Body of pancreas (tissue), 4 donors: Measurements from ENCODE around the gene TPRX1. TPM values are rescaled to one million over a fixed set of nuclear protein-coding genes. Genes with fewer than 3 reads are reported as not detected.
A peak's percentile ranks its signal among the peaks of the same experiment; 100 is the strongest.
"Not testable (repeated sequence)": the region's sequence is repeated elsewhere in the genome, so short reads cannot be mapped to it uniquely, and the experiment has no call there.

Experiments
- ATAC-seq: fragments of 150-250 bp; one replicate; pipeline ENCODE4 v1.9.1; 2016
- DNase-seq, 4 donors: peaks; one replicate each; pipeline ENCODE4 v3.0.0-alpha.2; 2019
- H3K27ac ChIP-seq, 4 donors: fragments of 200-600 bp; sonication (generic); 1 replicate in 3 of 4; 2 replicates in 1 of 4; pipeline versions ENCODE4 v1.5.1 to v1.6.1; 2016 to 2019; ENCODE audit warnings: mild to moderate bottlenecking in 1 of 4, mixed read lengths in 1 of 4, moderate library complexity in 1 of 4
- H3K27me3 ChIP-seq, 2 donors: fragments of 200-600 bp; sonication (generic); one replicate each; pipeline ENCODE4 v1.6.0; 2016; ENCODE audit warnings: mild to moderate bottlenecking in 1 of 2
- H3K36me3 ChIP-seq, 2 donors: fragments of 200-600 bp; sonication (generic); replicated peaks in 1 of 2; 2 replicates each; pipeline ENCODE4 v1.5.1; 2016; ENCODE audit warnings: low read depth in 2 of 2; ENCODE audit not compliant: insufficient read depth in 1 of 2
- H3K4me1 ChIP-seq: fragments of 200-600 bp; sonication (generic); one replicate; pipeline ENCODE4 v1.6.0; 2016
- H3K4me3 ChIP-seq, 2 donors: fragments of 200-600 bp; sonication (generic); 1 replicate in 1 of 2; 2 replicates in 1 of 2; pipeline ENCODE4 v1.5.1; 2016 to 2019
- H3K9me3 ChIP-seq, 3 donors: fragments of 200-600 bp; sonication (generic); 1 replicate in 2 of 3; 2 replicates in 1 of 3; pipeline ENCODE4 v1.5.1; 2016
- POLR2A ChIP-seq, 3 donors: fragments of 450-650 bp; IDR thresholded peaks; one replicate each; pipeline ENCODE4 v1.6.1; 2016; ENCODE audit warnings: antibody characterized with exemption in 3 of 3, mild to moderate bottlenecking in 2 of 3
- WGBS, 2 donors: methylation state at CpG; one replicate each; pipeline ENCODE4 v1.1.5; 2017; 5-methylcytosine and 5-hydroxymethylcytosine counted together
- intact Hi-C: fragments of 100-400 bp; cut with DNase I; formaldehyde crosslinking; loops from one replicate; pipeline ENCODE4 v1.15.1; 2023
- total RNA-seq, 2 donors: library from RNA; depleted of rRNA; stranded (reverse); fragments of >200 nt; gene quantifications; one replicate each; pipeline ENCODE4 v1.1.0, GENCODE V29; 2016
- TF ChIP-seq, protein P1 (sequence below), 7 experiments: fragments of 450-650 bp in 4 of 7; fragments of 200-600 bp in 3 of 7; sonication (generic) in 3 of 7; IDR thresholded peaks; one replicate each; pipeline ENCODE4 v1.5.1; 2016 to 2019; ENCODE audit warnings: antibody characterized with exemption in 7 of 7

Gene TPRX1
- total RNA-seq, 2 donors from 2014 or later, result not detected

DNA sequence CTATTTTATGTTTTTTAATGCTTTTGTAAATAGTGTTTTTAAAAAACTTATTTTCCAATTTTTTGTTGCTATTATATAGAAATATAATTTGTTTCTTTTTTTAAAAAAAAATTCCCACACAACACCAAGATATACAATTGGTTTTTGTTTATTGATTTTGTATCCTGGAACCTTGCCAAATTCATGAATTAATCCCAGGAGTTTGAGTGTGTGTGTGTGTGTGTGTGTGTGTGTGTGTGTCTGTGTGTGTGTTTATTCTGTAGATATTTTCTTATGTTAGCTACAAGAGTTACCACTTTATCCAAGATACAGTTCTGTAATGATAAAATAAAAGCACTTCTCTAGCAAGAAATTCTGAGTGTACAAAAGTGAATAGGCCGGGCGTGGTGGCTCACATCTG is 7.6 kb downstream of the TPRX1 start:
- DNase-seq (no peak), ATAC-seq (no peak)
- Histone ChIP-seq H3K4me1 (no peaks in the 10 kb centered on the region), H3K36me3 (no peaks in the 10 kb centered on the region), H3K27ac (no peak overlapping the region), H3K27me3 (no peaks in the 10 kb centered on the region), H3K9me3 (peaks cover 0 to 4% (median 0%) of the 10 kb centered on the region in 3 donors), H3K4me3 (no peak overlapping the region)
- intact Hi-C loops, result no loop called here
- 81 to 83% methylated on average over 2 of the region's 2 CpGs for WGBS, 2 donors
- TF ChIP-seq POLR2A (IDR thresholded peaks at IDR 0.05), result no peak
- TF ChIP-seq, protein P1, sequence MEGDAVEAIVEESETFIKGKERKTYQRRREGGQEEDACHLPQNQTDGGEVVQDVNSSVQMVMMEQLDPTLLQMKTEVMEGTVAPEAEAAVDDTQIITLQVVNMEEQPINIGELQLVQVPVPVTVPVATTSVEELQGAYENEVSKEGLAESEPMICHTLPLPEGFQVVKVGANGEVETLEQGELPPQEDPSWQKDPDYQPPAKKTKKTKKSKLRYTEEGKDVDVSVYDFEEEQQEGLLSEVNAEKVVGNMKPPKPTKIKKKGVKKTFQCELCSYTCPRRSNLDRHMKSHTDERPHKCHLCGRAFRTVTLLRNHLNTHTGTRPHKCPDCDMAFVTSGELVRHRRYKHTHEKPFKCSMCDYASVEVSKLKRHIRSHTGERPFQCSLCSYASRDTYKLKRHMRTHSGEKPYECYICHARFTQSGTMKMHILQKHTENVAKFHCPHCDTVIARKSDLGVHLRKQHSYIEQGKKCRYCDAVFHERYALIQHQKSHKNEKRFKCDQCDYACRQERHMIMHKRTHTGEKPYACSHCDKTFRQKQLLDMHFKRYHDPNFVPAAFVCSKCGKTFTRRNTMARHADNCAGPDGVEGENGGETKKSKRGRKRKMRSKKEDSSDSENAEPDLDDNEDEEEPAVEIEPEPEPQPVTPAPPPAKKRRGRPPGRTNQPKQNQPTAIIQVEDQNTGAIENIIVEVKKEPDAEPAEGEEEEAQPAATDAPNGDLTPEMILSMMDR (IDR thresholded peaks at IDR 0.05), result no peak

DNA sequence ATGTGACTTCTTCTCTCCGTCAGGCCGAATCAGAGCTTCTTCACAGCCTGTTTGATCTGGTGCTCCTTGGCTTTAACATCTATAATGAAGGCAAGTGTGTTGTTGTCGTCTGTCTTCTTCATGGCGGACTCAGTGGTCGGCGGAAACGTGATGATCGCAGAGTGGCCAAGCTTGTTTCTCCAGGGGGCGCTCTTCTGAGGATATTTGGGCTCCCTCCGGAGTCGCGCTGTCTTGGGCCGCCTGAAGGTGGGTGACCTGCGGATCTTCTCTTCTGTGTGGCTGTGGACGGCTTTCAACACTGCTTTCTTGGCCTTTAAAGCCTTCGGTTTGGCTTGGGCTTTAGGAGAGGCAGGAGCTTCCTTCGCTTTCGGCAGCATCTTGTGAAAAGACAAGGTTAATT is 9.8 kb downstream of the TPRX1 start:
- H3K36me3 ChIP-seq, result no peaks in the 10 kb centered on the region
- TF ChIP-seq, protein P1 (IDR thresholded peaks at IDR 0.05), result no peak
- TF ChIP-seq POLR2A (IDR thresholded peaks at IDR 0.05), result no peak
- H3K27me3 ChIP-seq, result no peaks in the 10 kb centered on the region
- H3K9me3 ChIP-seq, result peaks cover 0 to 4% (median 0%) of the 10 kb centered on the region in 3 donors
- WGBS, 2 donors, result 75 to 79% methylated on average over 14 to 18 of the region's 18 CpGs
- intact Hi-C loops, result no loop called here
- DNase-seq (no peak), ATAC-seq (no peak)
- no peaks in the 10 kb centered on the region for H3K4me1 ChIP-seq
- H3K27ac ChIP-seq, result no peak overlapping the region
- no peak overlapping the region for H3K4me3 ChIP-seq

DNA sequence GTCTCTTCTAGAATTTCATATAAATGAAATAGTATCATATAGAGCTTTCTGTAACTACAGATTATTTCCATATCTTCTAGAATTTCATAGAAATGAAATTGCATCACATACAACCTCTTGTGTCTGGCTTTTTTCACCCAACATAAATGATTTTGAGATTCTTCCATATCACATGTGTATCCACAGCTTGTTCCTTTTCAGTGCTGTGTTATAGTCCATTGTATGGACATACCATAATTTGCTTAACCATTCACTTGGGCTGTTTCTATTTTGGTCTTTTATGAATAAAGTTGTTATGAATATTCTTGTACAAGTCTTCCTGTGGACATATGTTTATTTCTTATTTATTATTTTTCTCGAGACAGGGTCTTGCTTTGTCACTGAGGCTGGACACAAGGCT is 11.7 kb downstream of the TPRX1 start:
- WGBS, 2 donors, result 82 to 94% methylated on average over 1 of the region's 1 CpG
- H3K27ac ChIP-seq, result no peak overlapping the region
- no peaks in the 10 kb centered on the region for H3K27me3 ChIP-seq
- no peaks in the 10 kb centered on the region for H3K4me1 ChIP-seq
- no peaks in the 10 kb centered on the region for H3K36me3 ChIP-seq
- no peak overlapping the region for H3K4me3 ChIP-seq
- ATAC-seq (no peak), DNase-seq (no peak)
- no peak for TF ChIP-seq POLR2A (IDR thresholded peaks at IDR 0.05)
- TF ChIP-seq, protein P1 (IDR thresholded peaks at IDR 0.05), result no peak
- intact Hi-C loops, result no loop called here
- H3K9me3 ChIP-seq, result peaks cover 0 to 4% (median 0%) of the 10 kb centered on the region in 3 donors

DNA sequence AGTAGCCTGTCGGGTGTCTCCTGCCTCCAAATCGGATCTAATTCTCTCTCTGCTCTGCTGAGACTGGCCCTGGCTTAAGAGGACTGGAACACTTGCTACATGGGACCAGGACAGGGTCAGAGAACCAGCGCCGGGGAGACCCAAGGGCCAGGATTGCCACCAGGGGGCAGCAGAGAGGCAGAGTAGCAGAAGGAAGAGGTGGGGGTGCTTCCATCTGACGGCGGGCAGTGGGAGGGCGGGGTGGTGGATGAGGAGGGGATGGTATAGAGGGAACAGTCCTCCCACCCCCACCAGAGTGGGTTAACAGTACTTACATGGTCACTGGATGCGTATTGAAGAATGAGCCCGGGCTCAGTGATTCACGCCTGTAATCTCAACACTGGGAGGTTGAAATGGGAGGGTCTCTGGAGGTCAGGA is 13.9 kb downstream of the TPRX1 start:
- peak; percentile 71 for ATAC-seq
- TF ChIP-seq POLR2A (IDR thresholded peaks at IDR 0.05), result no peak
- TF ChIP-seq, protein P1 (IDR thresholded peaks at IDR 0.05), result peak; percentile 60 to 89 (median 73)
- WGBS, 2 donors, result 4 to 10% methylated on average over 9 to 10 of the region's 10 CpGs

DNA sequence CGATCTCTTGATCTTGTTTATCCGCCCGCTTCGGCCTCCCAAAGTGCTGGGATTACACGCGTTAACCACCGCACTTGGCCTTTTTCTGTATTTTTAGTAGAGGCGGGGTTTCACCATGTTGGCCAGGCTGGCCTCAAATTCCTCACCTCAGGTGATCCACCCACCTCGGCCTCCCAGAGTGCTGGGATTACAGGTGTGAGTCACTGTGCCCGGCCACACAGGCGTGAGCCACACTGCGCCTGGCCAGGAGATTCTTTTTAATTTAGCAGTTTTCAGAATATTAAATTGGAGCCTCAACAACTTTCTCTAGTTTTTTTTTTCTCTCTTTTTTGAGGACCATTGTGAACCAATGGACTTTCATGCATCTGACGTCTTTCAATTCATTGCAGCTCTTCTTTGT is 14.5 kb downstream of the TPRX1 start:
- intact Hi-C loops, result loop anchor here (5.0 kb wide), 1 partner anchor 38 kb away; no protein-coding TSS in a partner anchor
- not testable (repeated sequence) for H3K27me3 ChIP-seq, DNase-seq, ATAC-seq, H3K9me3 ChIP-seq, H3K36me3 ChIP-seq, H3K27ac ChIP-seq, H3K4me1 ChIP-seq, H3K4me3 ChIP-seq
- 75 to 88% methylated on average over 13 of the region's 13 CpGs for WGBS, 2 donors

More for the DNA sequence above, 13.9 kb downstream of the TPRX1 start:
- Histone ChIP-seq H3K27ac (no peak overlapping the region), H3K9me3 (peaks cover 0 to 4% (median 0%) of the 10 kb centered on the region in 3 donors), H3K4me1 (no peaks in the 10 kb centered on the region), H3K36me3 (no peaks in the 10 kb centered on the region), H3K4me3 (no peak overlapping the region), H3K27me3 (no peaks in the 10 kb centered on the region)
- peak; percentile 80 to 91 (median 83) for DNase-seq
- intact Hi-C loops, result no loop called here

DNA sequence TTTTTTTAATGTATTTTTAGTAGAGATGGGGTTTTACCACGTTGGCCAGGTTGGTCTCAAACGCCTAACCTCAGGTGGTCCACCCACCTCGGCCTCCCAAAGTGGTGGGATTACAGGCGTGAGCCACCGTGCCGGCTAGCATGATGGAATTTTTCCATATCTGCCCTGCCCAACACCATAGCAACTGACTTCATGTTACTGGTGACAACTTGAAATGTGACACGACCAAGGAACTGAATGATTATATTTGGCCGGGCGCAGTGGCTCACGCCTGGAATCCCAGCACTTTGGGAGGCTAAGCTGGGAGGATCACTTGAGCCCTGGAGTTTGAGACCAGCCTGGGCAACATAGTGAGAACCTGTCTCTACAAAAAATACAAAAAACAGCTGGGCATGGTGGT is 17.0 kb downstream of the TPRX1 start:
- not testable (repeated sequence) for ATAC-seq, H3K27ac ChIP-seq, H3K27me3 ChIP-seq, H3K9me3 ChIP-seq, H3K4me1 ChIP-seq, H3K36me3 ChIP-seq, H3K4me3 ChIP-seq, DNase-seq
- 70 to 72% methylated on average over 7 to 10 of the region's 10 CpGs for WGBS, 2 donors
- intact Hi-C loops, result loop anchor here (5.0 kb wide), 1 partner anchor 35 kb away; no protein-coding TSS in a partner anchor
